Ectodermal cell (in vitro differentiated cells): Measurements from ENCODE around the gene ASAH2B. TPM values are rescaled to one million over a fixed set of nuclear protein-coding genes. Genes with fewer than 3 reads are reported as not detected.
"Not testable (repeated sequence)": the region's sequence is repeated elsewhere in the genome, so short reads cannot be mapped to it uniquely, and the experiment has no call there.

ENCODE experiments used
- H3K27ac ChIP-seq: 2 replicates; pipeline ENCODE4 v1.7.0; 2013; ENCODE audit warnings: mild to moderate bottlenecking, low read depth, low read length; ENCODE audit not compliant: insufficient read depth, poor library complexity, severe bottlenecking
- H3K27me3 ChIP-seq: 2 replicates; pipeline ENCODE4 v1.7.0; 2013; ENCODE audit warnings: mild to moderate bottlenecking, low read length; ENCODE audit not compliant: insufficient read depth, control insufficient read depth, poor library complexity, severe bottlenecking
- H3K36me3 ChIP-seq: one replicate; pipeline ENCODE4 v1.7.0; 2013; ENCODE audit warnings: low read length; ENCODE audit not compliant: control insufficient read depth, insufficient read depth
- H3K4me1 ChIP-seq: one replicate; pipeline ENCODE4 v1.7.0; 2013; ENCODE audit warnings: low read length; ENCODE audit not compliant: control insufficient read depth, insufficient read depth
- H3K4me3 ChIP-seq: 2 replicates; pipeline ENCODE4 v1.7.0; 2013; ENCODE audit warnings: low read depth, low read length, control low read depth; ENCODE audit not compliant: insufficient read depth
- H3K9me3 ChIP-seq: 2 replicates; pipeline ENCODE4 v1.7.0; 2013; ENCODE audit warnings: mild to moderate bottlenecking, low read length, moderate library complexity; ENCODE audit not compliant: control insufficient read depth
- WGBS, 2 experiments: methylation state at CpG; one replicate each; pipeline ENCODE4 v1.1.7; 2013; ENCODE audit warnings: missing lambda C conversion rate in 2 of 2; 5-methylcytosine and 5-hydroxymethylcytosine counted together
- polyA plus RNA-seq, 4 experiments: library from polyadenylated mRNA; stranded (reverse); fragments of 50-300 nt; gene quantifications; one replicate each; pipeline ENCODE4 v1.2.3, GENCODE V29; 2013

Gene ASAH2B
- 8.7 TPM for polyA plus RNA-seq (2013, experiment 1 of 4)
- 9.7 TPM for polyA plus RNA-seq (2013, experiment 2 of 4)
- polyA plus RNA-seq (2013, experiment 3 of 4), result 5.6 TPM
- polyA plus RNA-seq (2013, experiment 4 of 4), result 8.0 TPM

- WGBS, 2 experiments, result 1% methylated on average over 62 of the region's 62 CpGs
- Histone ChIP-seq H3K27me3 (peaks cover 5% of the 10 kb centered on the region), H3K4me3 (peak within 1 kb of the TSS; percentile 63), H3K4me1 (no peaks in the 10 kb centered on the region), H3K27ac (peak within 1 kb of the TSS; percentile 45), H3K9me3 (no peaks in the 10 kb centered on the region), H3K36me3 (no peaks in the 10 kb centered on the region)
Observed at GRCh38 chr10:50739618-50740292, at the start of gene ASAH2B. Gene ASAH2B (plus strand): TSS chr10:50739936. CDS start chr10:50745131, 5,195 bp downstream.

- H3K4me3 ChIP-seq, H3K27ac ChIP-seq, H3K27me3 ChIP-seq, H3K9me3 ChIP-seq, H3K4me1 ChIP-seq, H3K36me3 ChIP-seq: not testable (repeated sequence)
- WGBS, 2 experiments, result no CpG with 5 or more reads among the region's 4 CpGs
Observed at GRCh38 chr10:50697819-50698218, 41.9 kb upstream of the ASAH2B start.

GRCh38 chr10:50701947-50702346 is 37.8 kb upstream of the ASAH2B start:
- WGBS, 2 experiments, result 88 to 91% methylated on average over 2 of the region's 5 CpGs
- H3K36me3 ChIP-seq, H3K9me3 ChIP-seq, H3K27me3 ChIP-seq, H3K4me3 ChIP-seq, H3K27ac ChIP-seq, H3K4me1 ChIP-seq: not testable (repeated sequence)

GRCh38 chr10:50702997-50703396 is 36.7 kb upstream of the ASAH2B start:
- H3K4me1 ChIP-seq, H3K4me3 ChIP-seq, H3K27me3 ChIP-seq, H3K36me3 ChIP-seq, H3K27ac ChIP-seq, H3K9me3 ChIP-seq: not testable (repeated sequence)
- 90 to 98% methylated on average over 4 of the region's 7 CpGs for WGBS, 2 experiments

- H3K27me3 ChIP-seq, H3K36me3 ChIP-seq, H3K4me3 ChIP-seq, H3K9me3 ChIP-seq, H3K27ac ChIP-seq, H3K4me1 ChIP-seq: not testable (repeated sequence)
- WGBS, 2 experiments, result 90 to 91% methylated on average over 2 to 3 of the region's 5 CpGs
Observed at GRCh38 chr10:50704436-50705079, 35.2 kb upstream of the ASAH2B start.

- H3K9me3 ChIP-seq, H3K27ac ChIP-seq, H3K27me3 ChIP-seq, H3K4me1 ChIP-seq, H3K36me3 ChIP-seq, H3K4me3 ChIP-seq: not testable (repeated sequence)
- 94% methylated on average over 1 of the region's 1 CpG; no CpG with 5 or more reads in 1 of the 2 experiments for WGBS, 2 experiments
Observed at GRCh38 chr10:50706006-50706405, 33.7 kb upstream of the ASAH2B start.

GRCh38 chr10:50710241-50710640 is 29.5 kb upstream of the ASAH2B start:
- H3K27me3 ChIP-seq, H3K27ac ChIP-seq, H3K4me1 ChIP-seq, H3K36me3 ChIP-seq, H3K4me3 ChIP-seq, H3K9me3 ChIP-seq: not testable (repeated sequence)
- 91 to 92% methylated on average over 11 to 13 of the region's 13 CpGs for WGBS, 2 experiments

GRCh38 chr10:50723812-50724211 is 15.9 kb upstream of the ASAH2B start:
- not testable (repeated sequence) for H3K9me3 ChIP-seq, H3K36me3 ChIP-seq, H3K4me3 ChIP-seq, H3K27ac ChIP-seq, H3K4me1 ChIP-seq, H3K27me3 ChIP-seq
- WGBS, 2 experiments, result 83 to 86% methylated on average over 5 of the region's 5 CpGs

- 94 to 96% methylated on average over 2 of the region's 2 CpGs for WGBS, 2 experiments
- not testable (repeated sequence) for H3K27ac ChIP-seq, H3K4me1 ChIP-seq, H3K9me3 ChIP-seq, H3K36me3 ChIP-seq, H3K4me3 ChIP-seq, H3K27me3 ChIP-seq
Observed at GRCh38 chr10:50728112-50728511, 11.6 kb upstream of the ASAH2B start.

GRCh38 chr10:50738987-50739617 is 634 bp upstream of the ASAH2B start:
- Histone ChIP-seq H3K27ac (peak overlapping the region; percentile 18), H3K4me3 (peak overlapping the region; percentile 63)
- 73 to 74% methylated on average over 23 of the region's 23 CpGs for WGBS, 2 experiments
- not testable (repeated sequence) for H3K9me3 ChIP-seq, H3K36me3 ChIP-seq, H3K4me1 ChIP-seq, H3K27me3 ChIP-seq
